GM06990 (cell line): Measurements from ENCODE around the gene TOMT.
A peak's percentile ranks its signal among the peaks of the same experiment; 100 is the strongest.

Experiments used
- DNase-seq: peaks from one replicate; pipeline ENCODE4 v3.0.0-alpha.2; 2011; ENCODE audit not compliant: insufficient read length; ENCODE audit errors: extremely low read depth
- H3K27me3 ChIP-seq: replicated peaks from 2 replicates; pipeline ENCODE4 v1.6.0; 2011; ENCODE audit warnings: low read length; ENCODE audit not compliant: control insufficient read depth, insufficient read depth
- H3K36me3 ChIP-seq: 2 replicates; pipeline ENCODE4 v1.5.1; 2011; ENCODE audit warnings: low read length; ENCODE audit not compliant: control insufficient read depth, insufficient read depth
- H3K4me3 ChIP-seq: replicated peaks from 2 replicates; pipeline ENCODE4 v1.5.1; 2011; ENCODE audit warnings: low read depth, mild to moderate bottlenecking, control low read depth, low read length
- TF ChIP-seq, protein P1 (sequence below): IDR thresholded peaks from 2 replicates; pipeline ENCODE4 v1.5.1; 2011; ENCODE audit warnings: low read length, control low read depth, mild to moderate bottlenecking, inconsistent platforms; ENCODE audit not compliant: insufficient read depth, poor library complexity, severe bottlenecking

TOMT gene

GRCh38 chr11:72102631-72102945 is 3.1 kb upstream of the TOMT start:
- Histone ChIP-seq H3K4me3 (peak overlapping the region; percentile 81), H3K27me3 (no peaks in the 10 kb centered on the region), H3K36me3 (peaks cover 19% of the 10 kb centered on the region)
- TF ChIP-seq, protein P1, sequence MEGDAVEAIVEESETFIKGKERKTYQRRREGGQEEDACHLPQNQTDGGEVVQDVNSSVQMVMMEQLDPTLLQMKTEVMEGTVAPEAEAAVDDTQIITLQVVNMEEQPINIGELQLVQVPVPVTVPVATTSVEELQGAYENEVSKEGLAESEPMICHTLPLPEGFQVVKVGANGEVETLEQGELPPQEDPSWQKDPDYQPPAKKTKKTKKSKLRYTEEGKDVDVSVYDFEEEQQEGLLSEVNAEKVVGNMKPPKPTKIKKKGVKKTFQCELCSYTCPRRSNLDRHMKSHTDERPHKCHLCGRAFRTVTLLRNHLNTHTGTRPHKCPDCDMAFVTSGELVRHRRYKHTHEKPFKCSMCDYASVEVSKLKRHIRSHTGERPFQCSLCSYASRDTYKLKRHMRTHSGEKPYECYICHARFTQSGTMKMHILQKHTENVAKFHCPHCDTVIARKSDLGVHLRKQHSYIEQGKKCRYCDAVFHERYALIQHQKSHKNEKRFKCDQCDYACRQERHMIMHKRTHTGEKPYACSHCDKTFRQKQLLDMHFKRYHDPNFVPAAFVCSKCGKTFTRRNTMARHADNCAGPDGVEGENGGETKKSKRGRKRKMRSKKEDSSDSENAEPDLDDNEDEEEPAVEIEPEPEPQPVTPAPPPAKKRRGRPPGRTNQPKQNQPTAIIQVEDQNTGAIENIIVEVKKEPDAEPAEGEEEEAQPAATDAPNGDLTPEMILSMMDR: no peak
- no peak for DNase-seq

- Histone ChIP-seq H3K36me3 (peaks cover 15% of the 10 kb centered on the region), H3K27me3 (no peaks in the 10 kb centered on the region), H3K4me3 (peak within 1 kb of the TSS; percentile 81)
- DNase-seq: peak; percentile 97
- TF ChIP-seq, protein P1: peak; percentile 14
Measured at GRCh38 chr11:72102946-72103753, 2.6 kb upstream of the TOMT start, which contains the start of gene LAMTOR1. LAMTOR1 (minus strand) TSS chr11:72103297; CDS start chr11:72103224, 73 bp downstream.

DNA sequence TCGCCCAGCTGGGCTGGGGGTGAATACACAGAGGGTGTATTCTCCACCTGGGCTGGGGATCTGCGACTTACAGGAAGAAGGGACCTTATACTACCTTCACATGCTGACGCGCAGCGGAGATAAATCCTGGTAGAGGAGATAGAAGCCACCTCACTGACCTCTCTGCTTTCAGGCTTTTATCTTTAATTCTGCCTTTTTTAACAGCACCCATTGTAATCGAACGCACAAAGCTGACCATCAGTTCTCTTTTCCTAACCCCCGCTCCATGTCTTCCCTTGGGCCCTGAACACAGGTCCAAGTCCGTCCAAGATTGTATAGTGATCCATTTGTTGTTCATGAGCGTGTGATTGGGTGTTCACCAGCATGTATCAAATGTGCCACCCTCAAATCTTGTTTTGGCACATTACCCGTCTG is 2.0 kb upstream of the TOMT start:
- Histone ChIP-seq H3K36me3 (peaks cover 9% of the 10 kb centered on the region), H3K4me3 (peak overlapping the region; percentile 29), H3K27me3 (no peaks in the 10 kb centered on the region)
- TF ChIP-seq, protein P1: no peak
- no peak for DNase-seq

DNA sequence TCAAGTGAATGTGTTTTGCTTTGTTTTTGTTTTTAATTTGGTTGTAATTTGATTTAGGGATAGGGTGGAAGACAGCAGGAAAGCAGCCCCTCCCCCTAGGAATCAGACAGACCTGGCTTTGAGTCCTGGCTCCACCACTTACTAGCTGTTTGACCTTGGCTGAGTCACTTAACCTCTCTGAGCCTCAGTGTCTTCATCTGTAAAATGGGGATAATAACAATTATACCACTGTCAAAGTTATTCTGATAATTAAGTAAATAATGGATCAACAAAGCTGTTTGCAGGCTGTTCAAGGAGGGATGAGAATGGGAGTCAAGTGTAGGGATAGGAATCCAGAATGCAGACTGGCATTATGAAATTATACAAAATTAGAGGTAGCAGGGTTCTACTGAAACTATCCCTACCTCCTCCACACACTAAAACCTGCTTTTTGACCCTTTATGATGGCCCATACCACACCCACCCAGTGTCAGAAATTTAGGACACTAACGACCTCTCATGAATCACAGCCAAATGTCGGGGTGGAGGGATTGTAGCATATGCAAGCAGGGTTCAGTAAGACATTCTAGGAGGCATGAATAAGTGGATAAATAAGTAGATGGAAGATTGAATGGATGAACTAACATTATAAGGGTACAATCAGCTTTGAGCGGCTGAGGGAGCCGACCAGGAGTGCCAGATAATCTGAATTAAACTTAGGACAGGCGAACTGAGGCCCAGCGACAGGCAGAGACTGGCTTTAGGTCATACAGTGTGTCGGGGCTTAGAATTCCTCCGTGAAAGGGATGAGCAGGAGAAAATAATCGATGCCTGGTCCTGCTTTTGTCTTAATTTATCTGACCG is 5.8 kb downstream of the TOMT start:
- H3K36me3 ChIP-seq: peaks cover 6% of the 10 kb centered on the region
- DNase-seq: no peak
- peak overlapping the region; percentile 83 for H3K4me3 ChIP-seq
- TF ChIP-seq, protein P1: no peak
- H3K27me3 ChIP-seq: no peaks in the 10 kb centered on the region

DNA sequence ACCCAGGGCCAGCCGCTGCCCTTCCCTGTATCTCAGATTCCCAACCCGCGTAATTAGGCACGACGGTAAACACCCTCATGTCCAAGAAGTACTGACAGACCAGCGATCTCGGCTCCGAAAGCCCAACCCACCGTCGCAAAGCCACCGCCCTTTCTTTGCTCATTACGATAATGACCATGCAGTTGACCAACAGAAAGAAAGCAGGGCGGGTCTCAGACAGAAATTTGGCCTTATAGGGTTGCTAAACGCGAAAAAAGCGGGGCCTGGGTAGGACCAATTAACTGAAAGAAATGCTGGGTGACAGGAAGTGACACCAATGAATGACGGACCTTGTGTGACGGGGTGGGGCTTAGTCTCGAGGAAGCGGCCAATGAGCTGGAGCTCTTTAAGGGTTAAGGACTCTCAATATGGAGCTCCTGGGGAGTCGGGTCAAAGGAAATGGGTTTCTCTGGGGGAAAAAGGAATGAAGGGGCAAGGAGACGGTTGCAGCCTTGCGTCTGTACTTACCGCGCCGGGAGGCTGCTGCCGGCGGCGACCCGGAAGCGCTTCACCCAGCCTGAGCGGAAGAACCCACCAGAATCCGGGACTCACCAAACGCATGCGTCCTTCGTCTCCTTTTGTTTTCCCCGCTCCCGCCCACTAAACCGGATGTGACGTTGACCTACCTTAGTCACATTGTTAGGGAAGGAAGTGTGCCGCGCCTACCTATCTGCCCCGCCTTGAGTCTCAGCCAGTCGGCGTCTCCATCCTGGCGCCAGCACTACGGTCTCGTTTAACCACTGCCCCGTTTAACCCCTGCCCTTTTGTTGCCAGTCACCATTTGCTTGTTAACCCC is 6.6 kb downstream of the TOMT start, which contains the start of gene ANAPC15:
TSS of gene ANAPC15 (minus strand) at position 553 of the 835 bp plus-strand sequence. CDS start 1,419 bp downstream, outside the sequence.
- TF ChIP-seq, protein P1: no peak
- H3K36me3 ChIP-seq: peaks cover 6% of the 10 kb centered on the region
- peak; percentile 95 for DNase-seq
- no peaks in the 10 kb centered on the region for H3K27me3 ChIP-seq
- H3K4me3 ChIP-seq: peak within 1 kb of the TSS; percentile 83
